ENCODE results near the gene FOXL2.

GRCh38 chr3:138960417-138960852 is 13.5 kb upstream of the FOXL2 start:
- TF ChIP-seq CTCF (conservative IDR thresholded peaks at IDR 0.05) (no peak), EZH2 (IDR thresholded peaks at IDR 0.05; ENCODE audit: low read depth) (no peak)

Measured in PC-9 (cell line).